GM19043 (cell line): Measurements from ENCODE around the gene TTN.
"Not testable (repeated sequence)": the region's sequence is repeated elsewhere in the genome, so short reads cannot be mapped to it uniquely, and the experiment has no call there.

Experiments
- ATAC-seq: cut with Tn5 transposase; IDR thresholded peaks from one replicate; pipeline ENCODE4 v1.9.1; 2021; ENCODE audit warnings: low read depth; ENCODE audit not compliant: unreplicated experiment

Gene TTN

DNA sequence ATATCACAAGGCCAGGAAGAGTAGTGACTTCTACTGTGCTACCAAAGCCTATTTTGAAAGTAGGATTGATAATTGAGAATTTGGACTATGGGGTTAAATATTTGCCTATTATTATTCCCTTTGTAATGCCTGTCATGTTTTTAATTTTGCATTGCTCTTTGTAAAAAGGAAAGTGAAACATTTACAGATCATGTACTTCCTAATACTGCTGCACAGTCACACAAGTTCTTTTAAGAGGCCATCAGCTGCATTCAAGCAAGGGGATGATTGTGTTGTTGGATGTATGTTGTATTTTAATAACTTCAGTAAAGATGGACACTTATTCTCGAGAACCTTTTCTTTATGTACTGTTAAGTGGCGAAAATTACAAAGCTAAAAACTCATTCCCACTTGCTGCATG lies 256.9 kb downstream of the TTN start:
- peak; percentile 78 for ATAC-seq

GRCh38 chr2:178542569-178542968 lies 264.7 kb downstream of the TTN start:
- ATAC-seq, result no peak

DNA sequence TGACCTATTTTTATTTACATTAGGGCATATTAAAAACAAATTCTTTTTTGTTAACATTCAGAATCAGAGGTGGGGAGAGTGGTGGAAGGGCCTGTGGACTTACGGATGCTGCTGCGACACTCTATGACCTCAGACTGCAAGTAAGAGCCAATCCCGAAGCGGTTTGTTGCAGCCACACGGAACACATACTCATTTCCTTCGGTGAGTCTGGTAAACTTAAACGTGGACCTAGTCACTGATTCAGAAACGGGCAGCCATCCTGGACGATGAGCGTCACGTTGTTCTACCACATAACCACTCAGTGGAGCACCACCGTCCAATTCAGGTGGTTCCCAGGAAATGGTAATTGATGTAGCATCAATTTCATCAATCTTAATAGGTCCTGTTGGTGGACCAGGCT lies 265.1 kb downstream of the TTN start:
- no peak for ATAC-seq

- ATAC-seq, result no peak
Measured at GRCh38 chr2:178536037-178536436, 271.2 kb downstream of the TTN start.

DNA sequence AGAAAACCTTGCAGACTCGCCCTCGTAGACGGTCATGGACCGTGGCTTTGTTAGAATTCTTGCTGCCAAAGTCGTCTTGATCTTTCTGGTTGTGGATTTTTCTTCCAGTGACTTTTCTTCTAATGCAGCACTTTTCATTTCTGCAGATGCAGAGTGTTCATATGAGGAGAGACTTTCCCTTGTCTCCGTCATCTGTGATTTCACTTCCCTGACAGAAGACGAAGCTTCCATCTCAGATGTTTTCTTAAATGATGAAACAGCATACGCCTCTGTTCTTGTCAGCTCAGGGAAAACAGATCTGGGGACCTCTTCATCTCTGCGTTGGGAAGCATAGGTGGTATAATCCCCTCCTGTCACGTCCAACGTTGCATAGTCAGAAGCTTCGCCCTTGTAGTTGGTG lies 276.1 kb downstream of the TTN start:
- peak; percentile 4 for ATAC-seq

DNA sequence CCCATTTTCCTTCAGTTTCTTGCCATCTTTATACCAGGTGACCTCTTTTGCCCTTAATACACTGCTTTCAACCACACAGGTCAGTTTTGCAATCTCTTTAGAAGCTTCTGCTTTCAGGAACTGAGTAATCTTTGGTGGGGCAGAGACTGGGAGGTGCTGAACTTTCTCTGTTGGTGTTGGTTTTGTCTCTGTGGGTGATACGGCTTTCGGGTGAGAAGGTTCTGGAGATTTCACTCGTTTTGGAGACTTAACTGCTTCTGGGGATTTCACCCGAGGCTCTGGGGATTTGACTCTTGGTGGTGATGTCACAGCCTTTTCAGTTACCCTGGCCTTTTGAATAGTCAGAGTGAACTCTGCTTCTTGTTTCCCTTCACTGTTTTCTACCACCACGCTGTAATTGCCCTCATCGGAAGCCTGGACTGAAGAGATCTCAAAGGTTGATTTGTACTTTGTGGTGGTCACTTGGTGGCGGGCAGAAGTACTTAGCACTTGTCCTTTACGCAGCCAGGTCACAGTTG lies 276.5 kb downstream of the TTN start:
- ATAC-seq, result peak; percentile 92

DNA sequence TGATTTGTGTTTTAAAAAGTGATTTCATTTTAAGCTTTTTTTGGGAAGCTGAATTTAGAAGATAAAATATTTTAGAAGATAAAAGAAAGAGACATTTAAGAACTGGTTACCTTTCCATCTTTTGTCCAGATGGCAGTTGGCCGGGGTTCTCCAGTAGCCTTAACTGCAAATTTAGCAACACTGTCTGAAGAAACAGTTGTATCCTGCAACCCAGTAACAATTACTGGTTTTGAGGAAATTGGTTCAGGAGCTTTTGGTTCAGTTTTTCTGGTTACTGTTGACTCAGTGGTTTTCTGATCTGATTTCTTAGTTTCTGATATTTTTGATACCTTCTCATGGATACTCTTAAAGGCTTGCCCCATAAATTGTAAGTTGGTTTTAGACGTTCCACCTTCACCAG lies 277.1 kb downstream of the TTN start:
- peak; percentile 0 for ATAC-seq

GRCh38 chr2:178529194-178529593 lies 278.0 kb downstream of the TTN start:
- ATAC-seq, result no peak

DNA sequence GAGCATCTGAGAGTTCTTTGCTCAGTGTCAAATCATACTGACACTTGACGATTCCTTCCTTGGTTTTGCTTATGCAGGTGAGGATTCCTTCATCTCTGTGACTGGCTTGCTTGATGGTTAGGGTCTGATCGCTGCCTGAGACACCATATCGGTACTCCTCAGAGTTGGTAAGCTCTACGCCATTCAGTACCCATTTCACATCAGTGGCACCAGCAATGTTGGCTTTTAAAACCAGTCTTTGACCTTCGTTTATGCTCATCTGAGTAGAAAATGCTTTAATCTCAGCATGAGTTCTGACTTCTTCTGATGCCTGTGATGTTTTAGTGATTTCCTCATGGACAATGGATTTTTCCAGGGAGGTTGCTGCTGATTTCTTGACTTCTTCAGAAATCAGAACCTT lies 278.6 kb downstream of the TTN start:
- ATAC-seq, result no peak

DNA sequence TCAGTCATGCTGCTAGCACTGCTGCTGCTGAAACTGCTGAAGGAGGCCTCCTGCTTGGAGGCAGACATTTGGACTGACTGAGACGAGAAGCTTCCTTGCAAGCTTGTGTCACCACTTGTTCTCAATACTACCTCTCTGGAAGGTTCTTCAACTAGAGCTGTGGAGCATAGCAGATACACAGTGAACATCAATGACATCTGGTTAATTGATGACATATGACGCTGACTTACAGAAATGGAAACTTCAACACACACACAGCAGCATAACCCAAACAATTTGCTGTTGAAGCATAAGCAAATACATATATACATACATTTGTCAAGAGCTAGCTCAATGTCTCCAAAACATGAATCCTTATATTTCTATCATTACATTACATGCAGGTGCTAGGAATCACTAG lies 279.6 kb downstream of the TTN start:
- ATAC-seq, result no peak

GRCh38 chr2:178526256-178526655 lies 281.0 kb downstream of the TTN start:
- no peak for ATAC-seq

DNA sequence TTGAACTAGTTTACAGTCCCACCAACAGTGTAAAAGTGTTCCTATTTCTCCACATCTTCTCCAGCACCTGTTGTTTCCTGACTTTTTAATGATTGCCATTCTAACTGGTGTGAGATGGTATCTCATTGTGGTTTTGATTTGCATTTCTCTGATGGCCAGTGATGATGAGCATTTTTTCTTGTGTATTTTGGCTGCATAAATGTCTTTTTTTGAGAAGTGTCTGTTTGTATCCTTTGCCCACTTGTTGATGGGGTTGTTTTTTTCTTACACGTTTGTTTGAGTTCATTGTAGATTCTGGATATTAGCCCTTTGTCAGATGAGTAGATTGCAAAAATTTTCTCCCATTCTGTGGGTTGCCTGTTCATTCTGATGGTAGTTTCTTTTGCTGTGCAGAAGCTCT lies 281.8 kb downstream of the TTN start:
- ATAC-seq, result not testable (repeated sequence)

DNA sequence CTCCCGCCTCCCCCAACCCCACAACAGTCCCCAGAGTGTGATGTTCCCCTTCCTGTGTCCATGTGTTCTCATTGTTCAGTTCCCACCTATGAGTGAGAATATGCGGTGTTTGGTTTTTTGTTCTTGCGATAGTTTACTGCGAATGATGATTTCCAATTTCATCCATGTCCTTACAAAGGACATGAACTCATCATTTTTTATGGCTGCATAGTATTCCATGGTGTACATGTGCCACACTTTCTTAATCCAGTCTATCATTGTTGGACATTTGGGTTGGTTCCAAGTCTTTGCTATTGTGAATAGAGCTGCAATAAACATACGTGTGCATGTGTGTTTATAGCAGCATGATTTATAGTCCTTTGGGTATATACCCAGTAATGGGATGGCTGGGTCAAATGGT lies 282.2 kb downstream of the TTN start:
- not testable (repeated sequence) for ATAC-seq

DNA sequence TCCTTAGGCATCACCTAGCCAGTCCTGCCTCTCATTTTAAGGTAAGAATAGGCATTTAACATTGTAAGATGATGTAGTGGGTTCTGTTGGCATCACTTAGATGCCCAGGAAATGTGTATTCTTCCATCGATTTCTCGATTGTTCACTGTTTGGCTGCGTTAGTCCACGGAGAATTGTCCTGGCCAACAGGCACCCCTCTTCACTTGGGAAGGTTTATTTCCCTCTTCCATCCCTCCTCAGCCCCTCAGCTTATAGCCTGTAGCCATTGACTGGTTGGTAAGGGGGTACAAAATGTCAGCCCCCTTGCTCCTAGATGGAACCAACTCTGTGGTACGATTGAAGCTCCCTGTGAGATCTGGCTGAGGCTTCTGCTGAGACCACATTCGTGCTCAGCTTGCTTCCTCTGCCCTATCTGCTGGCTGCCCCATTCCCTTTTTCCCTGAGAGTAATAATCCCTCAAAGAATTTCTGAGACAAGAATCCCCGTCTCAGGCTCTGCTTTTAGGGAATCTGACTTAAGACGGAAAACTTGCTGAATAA lies 283.6 kb downstream of the TTN start:
- ATAC-seq, result no peak

DNA sequence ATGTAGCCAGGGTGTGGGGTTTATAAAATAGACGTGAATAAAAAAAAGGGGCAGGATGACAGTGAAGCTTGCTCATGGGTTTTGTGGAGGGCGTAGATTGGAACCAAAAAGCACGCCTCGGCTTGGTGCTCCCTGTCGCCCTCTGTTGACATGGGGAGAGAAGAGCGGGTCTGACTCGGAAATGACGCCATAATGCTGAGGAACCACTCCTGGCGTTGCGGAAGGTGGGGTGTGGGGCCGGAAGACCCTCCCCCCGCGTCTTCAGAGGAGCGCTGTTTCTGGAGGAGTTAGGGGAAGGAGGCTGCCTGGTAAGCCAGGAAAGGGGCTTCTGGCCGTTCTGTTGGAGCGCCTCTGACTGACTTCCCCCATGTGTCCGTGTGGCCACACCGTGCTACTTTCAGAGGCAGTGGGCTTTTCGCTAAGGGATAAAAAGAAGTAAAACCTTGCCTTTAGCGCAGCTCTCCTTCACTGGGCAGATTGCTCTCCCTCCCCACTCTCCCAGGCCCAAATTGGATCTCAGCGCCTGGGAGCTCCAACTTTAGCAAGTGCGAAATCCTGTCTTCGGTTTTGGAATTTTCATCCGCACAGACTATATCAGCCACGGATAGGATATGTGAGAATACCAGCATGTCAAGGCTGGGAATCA lies 284.1 kb downstream of the TTN start:
- ATAC-seq, result peak; percentile 92

GRCh38 chr2:178521304-178522150 lies 285.7 kb downstream of the TTN start:
- ATAC-seq, result no peak

GRCh38 chr2:178517496-178517895 lies 289.7 kb downstream of the TTN start:
- no peak for ATAC-seq

DNA sequence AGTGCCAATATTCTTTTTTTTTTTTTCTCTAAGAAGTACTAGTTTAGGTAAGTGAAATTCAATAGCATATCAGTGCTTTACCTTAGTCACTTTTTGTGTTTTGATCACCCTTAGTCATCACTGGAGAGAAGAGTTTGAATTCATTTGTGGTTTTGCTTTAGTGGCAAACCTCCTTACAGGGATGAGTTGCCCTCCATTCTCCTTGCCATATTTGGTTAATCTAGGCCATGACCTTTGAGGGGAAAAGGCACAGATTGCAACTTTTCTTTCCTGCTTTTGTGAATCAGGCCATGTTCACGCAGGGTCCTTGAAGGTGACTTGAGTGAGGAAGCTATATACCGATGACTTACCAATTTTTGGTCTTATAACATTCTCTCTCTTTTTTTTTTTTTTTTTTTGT lies 292.6 kb downstream of the TTN start:
- ATAC-seq, result no peak

- ATAC-seq, result no peak
Measured at GRCh38 chr2:178513876-178514275, 293.3 kb downstream of the TTN start.

DNA sequence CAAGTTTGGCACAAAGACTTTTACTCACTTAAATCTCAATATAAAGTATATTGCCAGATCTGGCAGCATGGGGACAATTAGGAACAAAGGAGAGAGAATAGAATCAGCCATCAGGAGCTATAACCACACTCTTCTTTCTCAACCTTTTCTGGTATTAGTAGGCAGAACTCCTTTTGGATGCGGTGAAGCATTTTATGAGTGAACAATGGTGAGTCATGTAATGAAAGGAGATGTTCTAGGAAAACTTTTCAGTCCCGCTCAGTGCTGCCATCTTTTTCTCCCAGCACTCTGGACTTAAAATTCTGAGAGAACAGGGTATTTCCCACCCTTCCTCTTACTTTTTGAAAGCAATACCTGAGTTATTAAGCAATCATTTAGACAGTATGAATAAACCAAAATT lies 294.7 kb downstream of the TTN start:
- no peak for ATAC-seq

- ATAC-seq, result no peak
Measured at GRCh38 chr2:178510384-178510783, 296.8 kb downstream of the TTN start.

DNA sequence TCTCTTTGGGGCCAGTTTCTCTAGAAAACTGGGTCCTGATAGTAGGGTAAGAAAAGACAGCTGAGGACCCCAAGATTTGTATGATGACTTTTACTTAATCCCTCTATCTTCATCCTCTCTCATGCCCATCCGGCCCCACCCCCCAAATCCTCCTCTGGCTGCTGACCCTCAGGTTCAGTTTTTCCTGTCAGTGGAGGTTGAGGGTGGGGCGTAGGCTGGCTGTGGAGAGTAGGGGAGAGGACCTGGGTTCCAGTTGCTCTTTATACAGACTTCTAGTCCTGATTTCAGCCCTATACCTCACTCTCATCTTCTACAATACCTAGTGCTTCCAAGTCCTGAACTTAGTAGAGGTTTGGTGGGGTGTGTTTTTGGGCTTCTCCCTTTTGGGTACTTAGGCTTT lies 298.6 kb downstream of the TTN start:
- no peak for ATAC-seq
